ENCODE data around the gene BRSK1. TPM values are rescaled to one million over a fixed set of nuclear protein-coding genes. Genes with fewer than 3 reads are reported as not detected.

The BRSK1 gene
- total RNA-seq, 2 experiments from 2014 or later, result 2.6 to 2.7 TPM

GRCh38 chr19:55270172-55270942 lies 13.4 kb upstream of the BRSK1 start:
- Mint-ChIP-seq H3K27me3 (no peaks in the 10 kb centered on the region), H3K27ac (no peak overlapping the region), H3K4me3 (no peak overlapping the region), H3K9me3 (no peaks in the 10 kb centered on the region), H3K4me1 (ENCODE audit: low read depth) (peaks cover 6% of the 10 kb centered on the region), H3K36me3 (ENCODE audit: low read depth) (peaks cover 66% of the 10 kb centered on the region)
- TF ChIP-seq, protein P1, sequence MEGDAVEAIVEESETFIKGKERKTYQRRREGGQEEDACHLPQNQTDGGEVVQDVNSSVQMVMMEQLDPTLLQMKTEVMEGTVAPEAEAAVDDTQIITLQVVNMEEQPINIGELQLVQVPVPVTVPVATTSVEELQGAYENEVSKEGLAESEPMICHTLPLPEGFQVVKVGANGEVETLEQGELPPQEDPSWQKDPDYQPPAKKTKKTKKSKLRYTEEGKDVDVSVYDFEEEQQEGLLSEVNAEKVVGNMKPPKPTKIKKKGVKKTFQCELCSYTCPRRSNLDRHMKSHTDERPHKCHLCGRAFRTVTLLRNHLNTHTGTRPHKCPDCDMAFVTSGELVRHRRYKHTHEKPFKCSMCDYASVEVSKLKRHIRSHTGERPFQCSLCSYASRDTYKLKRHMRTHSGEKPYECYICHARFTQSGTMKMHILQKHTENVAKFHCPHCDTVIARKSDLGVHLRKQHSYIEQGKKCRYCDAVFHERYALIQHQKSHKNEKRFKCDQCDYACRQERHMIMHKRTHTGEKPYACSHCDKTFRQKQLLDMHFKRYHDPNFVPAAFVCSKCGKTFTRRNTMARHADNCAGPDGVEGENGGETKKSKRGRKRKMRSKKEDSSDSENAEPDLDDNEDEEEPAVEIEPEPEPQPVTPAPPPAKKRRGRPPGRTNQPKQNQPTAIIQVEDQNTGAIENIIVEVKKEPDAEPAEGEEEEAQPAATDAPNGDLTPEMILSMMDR (IDR thresholded peaks at IDR 0.05), result no peak
- Histone ChIP-seq H3K9me3 (ENCODE audit: control insufficient read depth in 1 of 2, insufficient read depth in 1 of 2, low read length in 2 of 2) (no peaks in the 10 kb centered on the region), H3K36me3 (ENCODE audit: insufficient read depth, low read length) (peaks cover 28% of the 10 kb centered on the region), H3K27ac (ENCODE audit: low read depth in 1 of 2, low read length in 2 of 2) (no peak overlapping the region), H3K4me1 (ENCODE audit: insufficient read depth, low read length) (no peaks in the 10 kb centered on the region), H3K27me3 (ENCODE audit: control insufficient read depth in 1 of 2, insufficient read depth in 2 of 2, low read length in 2 of 2) (no peaks in the 10 kb centered on the region), H3K4me3 (ENCODE audit: low read length) (no peak overlapping the region)
- intact Hi-C loops (cut with DNase I, micrococcal nuclease), result no loop called here
- CTCF ChIA-PET, result no interaction called here
- POLR2A ChIA-PET, result no interaction called here
- DNase-seq (no peak), ATAC-seq (ENCODE audit: poor library complexity) (no peak)

DNA sequence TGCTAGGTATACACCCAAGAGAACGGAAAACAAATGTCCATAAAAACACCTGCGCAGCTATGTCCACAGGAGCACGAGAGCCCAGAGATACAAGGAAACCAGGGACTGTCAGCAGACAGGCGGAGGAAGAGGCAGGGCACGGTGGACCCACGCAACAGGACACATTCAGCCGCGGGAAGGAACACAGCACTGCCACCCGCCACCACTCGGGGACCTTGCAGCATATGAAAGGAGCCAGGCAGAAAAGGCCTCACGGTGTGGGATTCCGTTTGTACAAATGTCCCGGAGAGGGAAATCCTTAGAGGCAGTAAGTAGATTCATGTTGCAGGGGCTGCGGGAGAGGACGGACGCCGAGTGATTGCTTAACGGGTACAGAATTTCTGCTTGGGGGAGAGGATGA lies 11.7 kb upstream of the BRSK1 start:
- Histone ChIP-seq H3K9me3 (ENCODE audit: control insufficient read depth in 1 of 2, insufficient read depth in 1 of 2, low read length in 2 of 2) (no peaks in the 10 kb centered on the region), H3K27me3 (ENCODE audit: control insufficient read depth in 1 of 2, insufficient read depth in 2 of 2, low read length in 2 of 2) (no peaks in the 10 kb centered on the region), H3K36me3 (ENCODE audit: insufficient read depth, low read length) (peaks cover 38% of the 10 kb centered on the region), H3K27ac (ENCODE audit: low read depth in 1 of 2, low read length in 2 of 2) (no peak overlapping the region), H3K4me3 (ENCODE audit: low read length) (no peak overlapping the region), H3K4me1 (ENCODE audit: insufficient read depth, low read length) (peaks cover 10% of the 10 kb centered on the region)
- intact Hi-C loops (cut with DNase I, micrococcal nuclease), result no loop called here
- no peaks in the 10 kb centered on the region for H3K9me3 Mint-ChIP-seq
- no peak for DNase-seq
- no peaks in the 10 kb centered on the region for H3K27me3 Mint-ChIP-seq
- no peak overlapping the region for H3K4me3 Mint-ChIP-seq
- H3K27ac Mint-ChIP-seq, result no peak overlapping the region
- POLR2A ChIA-PET, result no interaction called here
- no peak for ATAC-seq (ENCODE audit: poor library complexity)
- TF ChIP-seq, protein P1 (IDR thresholded peaks at IDR 0.05), result no peak
- H3K36me3 Mint-ChIP-seq (ENCODE audit: low read depth), result peaks cover 76% of the 10 kb centered on the region
- H3K4me1 Mint-ChIP-seq (ENCODE audit: low read depth), result peaks cover 11% of the 10 kb centered on the region
- CTCF ChIA-PET, result no interaction called here

DNA sequence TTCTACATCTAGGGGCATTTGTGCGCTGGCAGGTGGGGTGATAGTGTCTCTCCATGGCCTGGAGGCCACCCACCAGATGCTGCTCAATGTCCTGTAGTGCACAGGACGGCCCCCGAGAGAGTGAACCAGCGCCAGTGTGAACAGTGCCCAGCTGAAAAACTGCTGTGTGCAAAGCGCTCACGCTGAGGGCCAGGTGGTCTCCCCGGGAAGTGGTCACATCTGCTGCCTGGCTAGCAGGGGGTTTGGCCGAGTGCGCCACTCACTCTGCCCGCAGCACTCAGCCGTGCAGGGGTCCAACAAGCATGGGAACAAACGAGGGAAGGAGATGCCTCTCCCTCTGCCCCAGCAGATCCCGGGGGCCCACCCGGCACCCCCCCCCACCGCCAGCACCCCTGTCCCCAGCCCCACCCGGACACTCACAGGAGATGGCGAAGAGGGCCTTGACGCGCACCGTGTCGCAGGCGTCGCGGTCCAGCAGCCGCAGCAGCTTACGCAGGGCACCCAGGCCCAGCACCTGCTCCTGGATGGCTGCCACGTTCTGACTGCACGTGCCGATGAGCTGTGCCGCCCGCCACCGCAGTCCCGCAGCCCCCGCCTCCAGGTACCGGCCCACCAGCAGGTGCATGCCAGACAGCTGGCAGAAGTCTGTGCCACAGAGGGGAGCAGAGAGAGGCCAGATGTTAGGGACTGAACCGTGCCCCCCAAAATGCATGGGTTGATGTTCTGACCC lies 9.7 kb upstream of the BRSK1 start:
- POLR2A ChIA-PET, result no interaction called here
- peaks cover 43% of the 10 kb centered on the region for H3K36me3 ChIP-seq (ENCODE audit: insufficient read depth, low read length)

More for the DNA sequence above, 9.7 kb upstream of the BRSK1 start:
- Mint-ChIP-seq H3K27ac (no peak overlapping the region), H3K4me1 (ENCODE audit: low read depth) (peaks cover 11% of the 10 kb centered on the region), H3K36me3 (ENCODE audit: low read depth) (peaks cover 79% of the 10 kb centered on the region), H3K4me3 (no peak overlapping the region), H3K9me3 (no peaks in the 10 kb centered on the region), H3K27me3 (no peaks in the 10 kb centered on the region)
- ATAC-seq (ENCODE audit: poor library complexity) (no peak), DNase-seq (no peak)
- intact Hi-C loops (cut with DNase I, micrococcal nuclease), result no loop called here
- TF ChIP-seq, protein P1 (IDR thresholded peaks at IDR 0.05), result no peak
- Histone ChIP-seq H3K9me3 (ENCODE audit: control insufficient read depth in 1 of 2, insufficient read depth in 1 of 2, low read length in 2 of 2) (no peaks in the 10 kb centered on the region), H3K27ac (ENCODE audit: low read depth in 1 of 2, low read length in 2 of 2) (no peak overlapping the region), H3K27me3 (ENCODE audit: control insufficient read depth in 1 of 2, insufficient read depth in 2 of 2, low read length in 2 of 2) (no peaks in the 10 kb centered on the region), H3K4me3 (ENCODE audit: low read length) (no peak overlapping the region), H3K4me1 (ENCODE audit: insufficient read depth, low read length) (peaks cover 18% of the 10 kb centered on the region)
- CTCF ChIA-PET, result no interaction called here
